ENCODE measurements around the gene MMP15.
"Not testable (repeated sequence)": the region's sequence is repeated elsewhere in the genome, so short reads cannot be mapped to it uniquely, and the experiment has no call there.

The MMP15 gene

GRCh38 chr16:58054289-58054688 lies 28.7 kb downstream of the MMP15 start:
- TF ChIP-seq, protein P1, sequence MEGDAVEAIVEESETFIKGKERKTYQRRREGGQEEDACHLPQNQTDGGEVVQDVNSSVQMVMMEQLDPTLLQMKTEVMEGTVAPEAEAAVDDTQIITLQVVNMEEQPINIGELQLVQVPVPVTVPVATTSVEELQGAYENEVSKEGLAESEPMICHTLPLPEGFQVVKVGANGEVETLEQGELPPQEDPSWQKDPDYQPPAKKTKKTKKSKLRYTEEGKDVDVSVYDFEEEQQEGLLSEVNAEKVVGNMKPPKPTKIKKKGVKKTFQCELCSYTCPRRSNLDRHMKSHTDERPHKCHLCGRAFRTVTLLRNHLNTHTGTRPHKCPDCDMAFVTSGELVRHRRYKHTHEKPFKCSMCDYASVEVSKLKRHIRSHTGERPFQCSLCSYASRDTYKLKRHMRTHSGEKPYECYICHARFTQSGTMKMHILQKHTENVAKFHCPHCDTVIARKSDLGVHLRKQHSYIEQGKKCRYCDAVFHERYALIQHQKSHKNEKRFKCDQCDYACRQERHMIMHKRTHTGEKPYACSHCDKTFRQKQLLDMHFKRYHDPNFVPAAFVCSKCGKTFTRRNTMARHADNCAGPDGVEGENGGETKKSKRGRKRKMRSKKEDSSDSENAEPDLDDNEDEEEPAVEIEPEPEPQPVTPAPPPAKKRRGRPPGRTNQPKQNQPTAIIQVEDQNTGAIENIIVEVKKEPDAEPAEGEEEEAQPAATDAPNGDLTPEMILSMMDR (IDR thresholded peaks at IDR 0.05; ENCODE audit: low read depth, low read length), result no peak
- DNase-seq (ENCODE audit: extremely low read depth, low read depth), result no peak

- TF ChIP-seq, protein P1 (IDR thresholded peaks at IDR 0.05; ENCODE audit: low read depth, low read length), result no peak
- no peak for DNase-seq (ENCODE audit: extremely low read depth, low read depth)
Measured at GRCh38 chr16:58056580-58056979, 31.0 kb downstream of the MMP15 start.

GRCh38 chr16:58057121-58057520 lies 31.6 kb downstream of the MMP15 start:
- DNase-seq (ENCODE audit: extremely low read depth, low read depth), result no peak
- TF ChIP-seq, protein P1 (IDR thresholded peaks at IDR 0.05; ENCODE audit: low read depth, low read length), result no peak

- DNase-seq (ENCODE audit: extremely low read depth, low read depth), result no peak
- TF ChIP-seq, protein P1 (IDR thresholded peaks at IDR 0.05; ENCODE audit: low read depth, low read length), result no peak
Measured at GRCh38 chr16:58057784-58058183, 32.2 kb downstream of the MMP15 start.

DNA sequence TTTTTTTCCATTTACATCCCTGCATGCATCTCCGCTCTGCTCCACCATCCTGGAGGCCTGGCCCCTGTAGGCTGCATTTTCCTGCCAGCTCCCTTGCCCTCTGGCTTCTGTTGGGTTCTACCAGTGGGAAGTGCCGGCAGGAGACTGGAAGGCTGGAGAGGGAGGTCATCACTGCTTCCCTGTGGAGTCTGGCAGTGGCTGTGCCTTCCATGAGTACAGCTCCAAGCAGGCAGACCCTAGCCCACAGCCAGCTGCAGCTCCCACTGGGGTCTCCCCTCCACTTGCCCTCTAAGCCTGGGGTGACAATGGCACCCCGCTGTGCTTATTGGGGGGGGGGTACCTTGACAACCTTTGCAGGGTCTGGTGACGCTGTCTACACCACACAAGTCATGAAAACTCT lies 37.3 kb downstream of the MMP15 start:
- DNase-seq (ENCODE audit: extremely low read depth, low read depth), result no peak
- TF ChIP-seq, protein P1 (IDR thresholded peaks at IDR 0.05; ENCODE audit: low read depth, low read length), result no peak

GRCh38 chr16:58063377-58064076 lies 38.0 kb downstream of the MMP15 start:
- TF ChIP-seq, protein P1 (IDR thresholded peaks at IDR 0.05; ENCODE audit: low read depth, low read length), result no peak
- DNase-seq (ENCODE audit: extremely low read depth, low read depth), result no peak

GRCh38 chr16:58070585-58070984 lies 45.0 kb downstream of the MMP15 start:
- TF ChIP-seq, protein P1 (IDR thresholded peaks at IDR 0.05; ENCODE audit: low read depth, low read length), result no peak
- no peak for DNase-seq (ENCODE audit: extremely low read depth, low read depth)

DNA sequence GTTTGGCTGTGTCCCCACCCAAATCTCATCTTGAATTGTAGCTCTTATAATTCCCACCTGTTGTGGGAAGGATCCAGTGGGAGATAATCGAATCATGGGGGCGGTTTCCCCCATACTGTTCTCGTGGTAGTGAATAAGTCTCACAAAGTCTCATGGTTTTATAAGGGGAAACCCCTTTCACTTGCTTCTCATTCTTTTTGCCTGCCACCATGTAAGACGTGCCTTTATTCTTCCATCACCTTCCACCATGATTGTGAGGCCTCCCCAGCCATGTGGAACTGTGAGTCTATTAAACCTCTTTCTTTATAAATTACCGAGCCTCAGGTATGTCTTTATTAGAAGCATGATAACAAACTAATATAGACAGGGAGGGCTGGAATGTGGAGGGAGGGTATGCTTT lies 46.6 kb downstream of the MMP15 start:
- not testable (repeated sequence) for DNase-seq (ENCODE audit: extremely low read depth, low read depth)

DNA sequence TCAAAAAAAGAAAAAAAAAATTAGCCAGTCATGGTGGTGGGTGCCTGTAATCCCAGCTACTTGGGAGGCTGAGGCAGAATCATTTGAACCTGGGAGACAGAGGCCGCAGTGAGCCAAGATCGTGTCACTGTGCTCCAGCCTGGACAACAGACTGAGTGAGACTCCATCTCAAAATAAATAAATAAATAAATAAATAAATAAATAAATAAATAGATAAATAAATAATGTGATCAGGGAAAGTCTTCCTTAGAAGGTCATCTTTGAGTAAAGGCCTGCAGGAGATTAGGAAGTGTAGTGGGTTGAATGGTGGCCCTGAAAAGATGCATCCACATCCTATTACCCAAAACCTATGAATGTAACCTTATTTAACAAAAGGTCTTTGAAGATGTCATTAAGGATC lies 47.5 kb downstream of the MMP15 start:
- not testable (repeated sequence) for DNase-seq (ENCODE audit: extremely low read depth, low read depth)

Data from AG09319 (cell line).